Caco-2 (cell line): ENCODE results near the gene C10orf67. TPM values are rescaled to one million over a fixed set of nuclear protein-coding genes. Genes with fewer than 3 reads are reported as not detected.

Experiments
- BruUV-seq: library from RNA; stranded (reverse); fragments of 400-500 nt; replicated peaks from 2 replicates; lab custom pipeline; 2021; lab: Mats Ljungman, UMichigan
- CTCF ChIA-PET: fragments of 300-600 bp; sonication (Branson Sonifier 250); formaldehyde crosslinking; loops from one replicate; lab custom pipeline; 2022; ENCODE audit warnings: antibody characterized with exemption; lab: Charles Lee
- POLR2A ChIA-PET: fragments of 300-600 bp; sonication (Branson Sonifier 250); formaldehyde crosslinking; loops from one replicate; lab custom pipeline; 2022; ENCODE audit warnings: antibody characterized with exemption; lab: Charles Lee
- DNase-seq, 2 experiments: peaks; one replicate each; pipeline versions ENCODE4 v3.0.0 to v3.0.0-alpha.2; 2020 to 2022
- H3K27me3 ChIP-seq: replicated peaks from 2 replicates; pipeline ENCODE4 v1.6.0; 2011; ENCODE audit warnings: low read length; ENCODE audit not compliant: control insufficient read depth, insufficient read depth
- H3K36me3 ChIP-seq: 2 replicates; pipeline ENCODE4 v1.5.1; 2011; ENCODE audit warnings: low read length; ENCODE audit not compliant: control insufficient read depth, insufficient read depth
- H3K4me1 ChIP-seq: fragments of 250-450 bp; sonication (Bioruptor Pico); 2 replicates; pipeline ENCODE4 v1.5.1; 2020; ENCODE audit warnings: mild to moderate bottlenecking
- H3K4me3 ChIP-seq: 2 replicates; pipeline ENCODE4 v1.5.1; 2011; ENCODE audit warnings: low read depth, mild to moderate bottlenecking, control low read depth, low read length
- H3K9me3 ChIP-seq: fragments of 250-450 bp; sonication (Bioruptor Pico); 2 replicates; pipeline ENCODE4 v1.5.1; 2020; ENCODE audit warnings: mild to moderate bottlenecking, moderate library complexity
- H3K27ac Mint-ChIP-seq: one replicate; pipeline ENCODE4 v1.8.0; 2022; ENCODE audit warnings: mixed read lengths; ENCODE audit not compliant: unreplicated experiment
- H3K27me3 Mint-ChIP-seq: one replicate; pipeline ENCODE4 v1.8.0; 2022; ENCODE audit warnings: mixed read lengths; ENCODE audit not compliant: insufficient read depth, unreplicated experiment
- H3K36me3 Mint-ChIP-seq: one replicate; pipeline ENCODE4 v1.8.0; 2022; ENCODE audit warnings: mild to moderate bottlenecking, mixed read lengths; ENCODE audit not compliant: insufficient read depth, unreplicated experiment
- H3K4me1 Mint-ChIP-seq: one replicate; pipeline ENCODE4 v1.8.0; 2022; ENCODE audit warnings: low read depth, mixed read lengths; ENCODE audit not compliant: unreplicated experiment
- H3K4me3 Mint-ChIP-seq: one replicate; pipeline ENCODE4 v1.8.0; 2022; ENCODE audit warnings: mild to moderate bottlenecking, moderate library complexity, mixed read lengths; ENCODE audit not compliant: unreplicated experiment
- H3K9me3 Mint-ChIP-seq: one replicate; pipeline ENCODE4 v1.8.0; 2022; ENCODE audit warnings: mixed read lengths; ENCODE audit not compliant: unreplicated experiment
- CTCF ChIP-seq, 2 experiments: fragments of 200-600 bp in 1 of 2; IDR thresholded peaks; 1 replicate in 1 of 2; 2 replicates in 1 of 2; pipeline versions ENCODE4 v1.5.1 to v1.8.0; 2011 to 2022; ENCODE audit warnings: antibody characterized with exemption in 1 of 2, control low read depth in 1 of 2, inconsistent platforms in 1 of 2, low read depth in 1 of 2, low read length in 1 of 2, mild to moderate bottlenecking in 1 of 2, moderate library complexity in 1 of 2; ENCODE audit not compliant: insufficient read depth in 1 of 2, severe bottlenecking in 1 of 2, unreplicated experiment in 1 of 2
- intact Hi-C: fragments of 100-400 bp; cut with micrococcal nuclease; formaldehyde crosslinking; loops from one replicate; pipeline ENCODE4 v1.10.0; 2022; ENCODE audit not compliant: unreplicated experiment
- total RNA-seq: library from RNA; stranded (reverse); gene quantifications from 2 replicates; pipeline ENCODE4 v1.2.3, GENCODE V29; 2022

C10orf67 gene
- total RNA-seq, 1 experiment from 2014 or later: not detected

DNA sequence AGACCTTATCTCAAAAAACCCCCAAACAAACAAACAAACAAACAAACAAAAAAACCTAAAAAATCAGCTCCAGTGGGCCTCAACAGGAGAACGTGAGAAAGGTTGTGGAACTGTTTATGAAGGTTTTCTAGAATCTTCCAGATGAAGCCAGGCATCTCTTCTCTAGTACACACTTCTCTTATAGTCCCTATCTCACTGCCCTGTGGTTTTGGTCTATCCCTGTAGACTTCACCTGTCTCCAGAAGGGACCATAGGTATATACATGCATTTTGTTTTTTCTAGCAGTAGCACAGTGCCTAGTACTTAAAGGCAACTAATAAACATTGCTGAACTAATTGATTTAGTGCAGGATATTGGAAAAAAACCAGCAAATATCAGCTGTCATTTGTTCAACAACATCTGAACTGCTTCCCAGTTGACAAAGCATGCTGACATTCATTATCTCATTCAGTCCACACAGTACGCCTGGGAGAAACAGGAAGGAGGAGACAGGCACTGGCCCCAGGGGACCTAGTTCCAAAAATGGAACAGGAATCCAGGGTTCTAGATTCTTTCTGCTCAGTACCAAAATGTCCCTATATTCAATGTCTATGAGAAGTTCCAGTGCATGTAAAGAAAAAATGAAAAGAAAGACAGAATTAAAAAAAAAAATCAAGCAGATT lies 59.8 kb downstream of the C10orf67 start:
- ChIA-PET POLR2A (no interaction called here), CTCF (no interaction called here)
- H3K36me3 Mint-ChIP-seq: no peaks in the 10 kb centered on the region
- no peaks in the 10 kb centered on the region for H3K4me1 Mint-ChIP-seq
- H3K9me3 Mint-ChIP-seq: no peaks in the 10 kb centered on the region
- no peak for DNase-seq
- H3K4me3 Mint-ChIP-seq: no peak overlapping the region
- H3K4me3 ChIP-seq: no peak overlapping the region
- no peaks in the 10 kb centered on the region for H3K36me3 ChIP-seq
- no TSS peak for BruUV-seq
- peaks cover 9% of the 10 kb centered on the region for H3K27me3 Mint-ChIP-seq
- no peaks in the 10 kb centered on the region for H3K4me1 ChIP-seq
- no peak overlapping the region for H3K27ac Mint-ChIP-seq
- no peaks in the 10 kb centered on the region for H3K9me3 ChIP-seq
- no peak for TF ChIP-seq CTCF (IDR thresholded peaks at IDR 0.05; ENCODE audit: insufficient read depth in 1 of 2, low read depth in 1 of 2, low read length in 1 of 2, severe bottlenecking in 1 of 2, unreplicated experiment in 1 of 2)
- intact Hi-C loops: no loop called here
- H3K27me3 ChIP-seq: no peaks in the 10 kb centered on the region

GRCh38 chr10:23284155-23284554 lies 60.4 kb downstream of the C10orf67 start:
- H3K4me3 ChIP-seq: no peak overlapping the region
- Mint-ChIP-seq H3K4me1 (no peaks in the 10 kb centered on the region), H3K27ac (no peak overlapping the region), H3K27me3 (peaks cover 9% of the 10 kb centered on the region), H3K4me3 (no peak overlapping the region), H3K36me3 (no peaks in the 10 kb centered on the region), H3K9me3 (no peaks in the 10 kb centered on the region)
- DNase-seq: no peak
- ChIA-PET POLR2A (no interaction called here), CTCF (interaction anchor here (0.7 kb wide), 1 partner anchor 123 kb away, joined by 5 read pairs; no protein-coding TSS in a partner anchor)
- TF ChIP-seq CTCF (IDR thresholded peaks at IDR 0.05; ENCODE audit: insufficient read depth in 1 of 2, low read depth in 1 of 2, low read length in 1 of 2, severe bottlenecking in 1 of 2, unreplicated experiment in 1 of 2): no peak
- intact Hi-C loops: no loop called here
- BruUV-seq: no TSS peak
- no peaks in the 10 kb centered on the region for H3K27me3 ChIP-seq
- no peaks in the 10 kb centered on the region for H3K4me1 ChIP-seq
- H3K36me3 ChIP-seq: no peaks in the 10 kb centered on the region
- no peaks in the 10 kb centered on the region for H3K9me3 ChIP-seq

GRCh38 chr10:23283680-23284079 lies 60.9 kb downstream of the C10orf67 start:
- Mint-ChIP-seq H3K4me1 (no peaks in the 10 kb centered on the region), H3K27ac (no peak overlapping the region), H3K9me3 (no peaks in the 10 kb centered on the region), H3K4me3 (no peak overlapping the region), H3K36me3 (no peaks in the 10 kb centered on the region), H3K27me3 (peaks cover 9% of the 10 kb centered on the region)
- ChIA-PET CTCF (interaction anchor here (0.7 kb wide), 1 partner anchor 122 kb away, joined by 5 read pairs; no protein-coding TSS in a partner anchor), POLR2A (no interaction called here)
- H3K4me3 ChIP-seq: no peak overlapping the region
- H3K9me3 ChIP-seq: no peaks in the 10 kb centered on the region
- TF ChIP-seq CTCF (IDR thresholded peaks at IDR 0.05; ENCODE audit: insufficient read depth in 1 of 2, low read depth in 1 of 2, low read length in 1 of 2, severe bottlenecking in 1 of 2, unreplicated experiment in 1 of 2): no peak
- no peaks in the 10 kb centered on the region for H3K36me3 ChIP-seq
- no peaks in the 10 kb centered on the region for H3K27me3 ChIP-seq
- intact Hi-C loops: no loop called here
- no peak for DNase-seq
- BruUV-seq: no TSS peak
- no peaks in the 10 kb centered on the region for H3K4me1 ChIP-seq
